Measurements from ENCODE around the gene CHIA. TPM values are rescaled to one million over a fixed set of nuclear protein-coding genes. Genes with fewer than 3 reads are reported as not detected.

Gene CHIA
- total and polyA plus RNA-seq, 2 of the 13 experiments (the other 11 are each of a cell fraction or from before 2014, with no cell fraction given), result not detected

DNA sequence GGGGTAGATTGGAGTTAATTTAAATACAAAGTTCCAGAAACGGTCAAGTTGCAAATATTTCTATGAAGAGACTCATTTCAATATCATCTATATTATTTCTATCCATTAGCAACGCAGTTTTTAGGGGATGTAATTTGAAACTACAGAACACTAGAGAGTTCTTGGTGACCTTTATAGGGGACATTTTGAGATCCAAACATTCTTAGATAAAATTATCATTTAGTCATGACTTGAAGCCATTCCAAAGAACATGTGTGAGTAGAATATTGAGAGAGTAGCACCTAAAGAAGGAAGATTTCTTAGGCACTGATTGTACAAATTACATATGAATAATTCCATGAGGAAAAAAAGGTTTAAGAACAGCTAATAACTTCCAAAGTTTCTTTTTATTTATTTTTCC, 19.0 kb downstream of the CHIA start:
- FAIRE-seq, result no peak

DNA sequence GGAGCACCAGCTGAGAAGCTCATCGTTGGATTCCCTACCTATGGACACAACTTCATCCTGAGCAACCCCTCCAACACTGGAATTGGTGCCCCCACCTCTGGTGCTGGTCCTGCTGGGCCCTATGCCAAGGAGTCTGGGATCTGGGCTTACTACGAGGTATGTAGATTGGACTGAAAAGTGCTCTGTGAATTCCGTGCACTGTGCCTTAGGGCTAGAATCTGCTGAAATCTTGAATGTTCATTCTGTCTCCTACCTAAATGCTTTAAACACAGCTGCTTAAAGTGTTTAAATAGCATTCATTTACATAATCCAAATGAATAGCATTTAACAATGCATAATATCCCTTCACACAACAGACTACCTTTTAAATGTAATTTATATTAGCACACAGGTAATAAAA, 27.9 kb downstream of the CHIA start:
- no peak overlapping the region for H3K4me3 ChIP-seq (replicated peaks in 1 of 3; ENCODE audit: insufficient read depth in 1 of 3, low read depth in 2 of 3, low read length in 3 of 3)
- no peak for FAIRE-seq
- no peaks in the 10 kb centered on the region for H3K9me3 ChIP-seq (ENCODE audit: low read length)
- no peak for DNase-seq (ENCODE audit: low spot score)
- no peak overlapping the region for H3K27ac ChIP-seq (ENCODE audit: extremely low read length, insufficient read depth, low read length)
- 7% methylated on average over 3 of the region's 3 CpGs for WGBS (ENCODE audit: low lambda C conversion rate)
- H4K20me1 ChIP-seq (ENCODE audit: insufficient read depth, low read length), result no peaks in the 10 kb centered on the region
- H3K36me3 ChIP-seq (replicated peaks in 1 of 2; ENCODE audit: control insufficient read depth in 1 of 2, insufficient read depth in 2 of 2, low read length in 2 of 2), result no peaks in the 10 kb centered on the region
- POLR2A ChIA-PET, result no interaction called here
- H3K79me2 ChIP-seq (ENCODE audit: insufficient read depth, low read length), result no peaks in the 10 kb centered on the region
- H3K27me3 ChIP-seq (ENCODE audit: control insufficient read depth in 1 of 2, insufficient read depth in 2 of 2, low read length in 2 of 2), result peaks cover 0 to 19% of the 10 kb centered on the region in 2 experiments; a peak in 3 of 5 replicates
- no TSS peak for BruUV-seq (replicated peaks)
- CTCF ChIA-PET (ENCODE audit: low intra/inter-chr PET ratio, low total read pairs), result no interaction called here
- no peak overlapping the region for H3K4me2 ChIP-seq (ENCODE audit: low read depth, low read length)
- H3K4me1 ChIP-seq (ENCODE audit: insufficient read depth, low read length), result peaks cover 7% of the 10 kb centered on the region; the same call in 1 of the 2 replicates
- H2AFZ ChIP-seq (ENCODE audit: low read length), result no peak overlapping the region
- in situ Hi-C loops (cut with HindIII; ENCODE audit: extremely low pct_ligation_motif_present, low pct_unique_long_range_greater_than_20kb) (no loop called here), intact Hi-C loops (cut with micrococcal nuclease; ENCODE audit: unreplicated experiment) (no loop called here)
- H3K9ac ChIP-seq (ENCODE audit: insufficient read depth, low read depth, low read length), result no peak overlapping the region
- ATAC-seq, result no peak
- no peak for TF ChIP-seq PRPF4 (IDR thresholded peaks at IDR 0.05; ENCODE audit: low read depth, low read length, poor library complexity, severe bottlenecking)
- no peak for TF ChIP-seq CBX1 (IDR thresholded peaks at IDR 0.05; ENCODE audit: low read depth)
- TF ChIP-seq, protein P1, sequence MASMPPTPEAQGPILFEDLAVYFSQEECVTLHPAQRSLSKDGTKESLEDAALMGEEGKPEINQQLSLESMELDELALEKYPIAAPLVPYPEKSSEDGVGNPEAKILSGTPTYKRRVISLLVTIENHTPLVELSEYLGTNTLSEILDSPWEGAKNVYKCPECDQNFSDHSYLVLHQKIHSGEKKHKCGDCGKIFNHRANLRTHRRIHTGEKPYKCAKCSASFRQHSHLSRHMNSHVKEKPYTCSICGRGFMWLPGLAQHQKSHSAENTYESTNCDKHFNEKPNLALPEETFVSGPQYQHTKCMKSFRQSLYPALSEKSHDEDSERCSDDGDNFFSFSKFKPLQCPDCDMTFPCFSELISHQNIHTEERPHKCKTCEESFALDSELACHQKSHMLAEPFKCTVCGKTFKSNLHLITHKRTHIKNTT (CRISPR knock-in tag; IDR thresholded peaks at IDR 0.05), result no peak
- no peak for TF ChIP-seq ZFP36L2 (CRISPR knock-in tag; IDR thresholded peaks at IDR 0.05)
- no peak for TF ChIP-seq HNRNPUL1 (IDR thresholded peaks at IDR 0.05; ENCODE audit: low read depth, low read length)
- TF ChIP-seq, protein P2, sequence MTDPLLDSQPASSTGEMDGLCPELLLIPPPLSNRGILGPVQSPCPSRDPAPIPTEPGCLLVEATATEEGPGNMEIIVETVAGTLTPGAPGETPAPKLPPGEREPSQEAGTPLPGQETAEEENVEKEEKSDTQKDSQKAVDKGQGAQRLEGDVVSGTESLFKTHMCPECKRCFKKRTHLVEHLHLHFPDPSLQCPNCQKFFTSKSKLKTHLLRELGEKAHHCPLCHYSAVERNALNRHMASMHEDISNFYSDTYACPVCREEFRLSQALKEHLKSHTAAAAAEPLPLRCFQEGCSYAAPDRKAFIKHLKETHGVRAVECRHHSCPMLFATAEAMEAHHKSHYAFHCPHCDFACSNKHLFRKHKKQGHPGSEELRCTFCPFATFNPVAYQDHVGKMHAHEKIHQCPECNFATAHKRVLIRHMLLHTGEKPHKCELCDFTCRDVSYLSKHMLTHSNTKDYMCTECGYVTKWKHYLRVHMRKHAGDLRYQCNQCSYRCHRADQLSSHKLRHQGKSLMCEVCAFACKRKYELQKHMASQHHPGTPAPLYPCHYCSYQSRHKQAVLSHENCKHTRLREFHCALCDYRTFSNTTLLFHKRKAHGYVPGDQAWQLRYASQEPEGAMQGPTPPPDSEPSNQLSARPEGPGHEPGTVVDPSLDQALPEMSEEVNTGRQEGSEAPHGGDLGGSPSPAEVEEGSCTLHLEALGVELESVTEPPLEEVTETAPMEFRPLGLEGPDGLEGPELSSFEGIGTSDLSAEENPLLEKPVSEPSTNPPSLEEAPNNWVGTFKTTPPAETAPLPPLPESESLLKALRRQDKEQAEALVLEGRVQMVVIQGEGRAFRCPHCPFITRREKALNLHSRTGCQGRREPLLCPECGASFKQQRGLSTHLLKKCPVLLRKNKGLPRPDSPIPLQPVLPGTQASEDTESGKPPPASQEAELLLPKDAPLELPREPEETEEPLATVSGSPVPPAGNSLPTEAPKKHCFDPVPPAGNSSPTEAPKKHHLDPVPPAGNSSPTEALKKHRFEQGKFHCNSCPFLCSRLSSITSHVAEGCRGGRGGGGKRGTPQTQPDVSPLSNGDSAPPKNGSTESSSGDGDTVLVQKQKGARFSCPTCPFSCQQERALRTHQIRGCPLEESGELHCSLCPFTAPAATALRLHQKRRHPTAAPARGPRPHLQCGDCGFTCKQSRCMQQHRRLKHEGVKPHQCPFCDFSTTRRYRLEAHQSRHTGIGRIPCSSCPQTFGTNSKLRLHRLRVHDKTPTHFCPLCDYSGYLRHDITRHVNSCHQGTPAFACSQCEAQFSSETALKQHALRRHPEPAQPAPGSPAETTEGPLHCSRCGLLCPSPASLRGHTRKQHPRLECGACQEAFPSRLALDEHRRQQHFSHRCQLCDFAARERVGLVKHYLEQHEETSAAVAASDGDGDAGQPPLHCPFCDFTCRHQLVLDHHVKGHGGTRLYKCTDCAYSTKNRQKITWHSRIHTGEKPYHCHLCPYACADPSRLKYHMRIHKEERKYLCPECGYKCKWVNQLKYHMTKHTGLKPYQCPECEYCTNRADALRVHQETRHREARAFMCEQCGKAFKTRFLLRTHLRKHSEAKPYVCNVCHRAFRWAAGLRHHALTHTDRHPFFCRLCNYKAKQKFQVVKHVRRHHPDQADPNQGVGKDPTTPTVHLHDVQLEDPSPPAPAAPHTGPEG (CRISPR knock-in tag; IDR thresholded peaks at IDR 0.05), result no peak
- no peak for TF ChIP-seq ZNF44 (CRISPR knock-in tag; IDR thresholded peaks at IDR 0.05)
- no peak for TF ChIP-seq ZSCAN21 (CRISPR knock-in tag; IDR thresholded peaks at IDR 0.05; ENCODE audit: borderline replicate concordance)
- no peak for TF ChIP-seq ISX (CRISPR knock-in tag; conservative IDR thresholded peaks at IDR 0.05)
- TF ChIP-seq ZKSCAN5 (CRISPR knock-in tag; IDR thresholded peaks at IDR 0.05), result no peak

More for the DNA sequence above, 19.0 kb downstream of the CHIA start:
- H3K27ac ChIP-seq (ENCODE audit: extremely low read length, insufficient read depth, low read length), result no peak overlapping the region
- H2AFZ ChIP-seq (ENCODE audit: low read length), result no peak overlapping the region
- peaks cover 0 to 12% of the 10 kb centered on the region in 2 experiments; a peak in 2 of 5 replicates for H3K27me3 ChIP-seq (ENCODE audit: control insufficient read depth in 1 of 2, insufficient read depth in 2 of 2, low read length in 2 of 2)
- H3K9ac ChIP-seq (ENCODE audit: insufficient read depth, low read depth, low read length), result no peak overlapping the region
- no peak for DNase-seq (ENCODE audit: low spot score)
- H3K4me2 ChIP-seq (ENCODE audit: low read depth, low read length), result no peak overlapping the region
- BruUV-seq (replicated peaks), result no TSS peak
- H3K79me2 ChIP-seq (ENCODE audit: insufficient read depth, low read length), result no peaks in the 10 kb centered on the region
- TF ChIP-seq ESRRA (CRISPR knock-in tag; IDR thresholded peaks at IDR 0.05; ENCODE audit: low read depth) (no peak), MAFF (IDR thresholded peaks at IDR 0.05; ENCODE audit: low read depth, low read length) (no peak)
- intact Hi-C loops (cut with micrococcal nuclease; ENCODE audit: unreplicated experiment) (no loop called here), in situ Hi-C loops (cut with HindIII; ENCODE audit: extremely low pct_ligation_motif_present, low pct_unique_long_range_greater_than_20kb) (no loop called here)
- H4K20me1 ChIP-seq (ENCODE audit: insufficient read depth, low read length), result no peaks in the 10 kb centered on the region
- ATAC-seq, result no peak
- WGBS (ENCODE audit: low lambda C conversion rate), result 1% methylated on average over 2 of the region's 2 CpGs
- H3K4me3 ChIP-seq (replicated peaks in 1 of 3; ENCODE audit: insufficient read depth in 1 of 3, low read depth in 2 of 3, low read length in 3 of 3), result no peak overlapping the region
- ChIA-PET POLR2A (no interaction called here), CTCF (ENCODE audit: low intra/inter-chr PET ratio, low total read pairs) (no interaction called here)
- no peaks in the 10 kb centered on the region for H3K4me1 ChIP-seq (ENCODE audit: insufficient read depth, low read length)
- H3K36me3 ChIP-seq (replicated peaks in 1 of 2; ENCODE audit: control insufficient read depth in 1 of 2, insufficient read depth in 2 of 2, low read length in 2 of 2), result no peaks in the 10 kb centered on the region
- H3K9me3 ChIP-seq (ENCODE audit: low read length), result no peaks in the 10 kb centered on the region

Measured in HepG2 (cell line).